ENCODE measurements around the gene APOH.

The APOH gene

GRCh38 chr17:66167189-66167815 lies 61.9 kb downstream of the APOH start:
- Histone ChIP-seq H2BK15ac (replicated peaks; ENCODE audit: low read depth) (no peak overlapping the region), H2BK120ac (ENCODE audit: low read depth, low read length) (no peak overlapping the region), H3K79me1 (ENCODE audit: low read length) (no peaks in the 10 kb centered on the region), H4K5ac (ENCODE audit: low read length) (no peak overlapping the region), H3K4me2 (ENCODE audit: low read length) (no peak overlapping the region), H3K9ac (ENCODE audit: low read length) (no peak overlapping the region), H2BK5ac (ENCODE audit: low read length) (no peak overlapping the region), H3K23ac (ENCODE audit: low read length) (no peak overlapping the region), H3K27me3 (ENCODE audit: insufficient read depth, low read length, poor library complexity) (no peaks in the 10 kb centered on the region), H3K18ac (ENCODE audit: low read length) (no peak overlapping the region), H3K27ac (ENCODE audit: low read depth, low read length) (no peak overlapping the region), H3K79me2 (ENCODE audit: control insufficient read depth, insufficient read depth, low read length) (no peaks in the 10 kb centered on the region), H3K56ac (ENCODE audit: low read length) (no peak overlapping the region), H2AK5ac (ENCODE audit: low read length) (no peak overlapping the region), H3K4ac (ENCODE audit: low read depth, low read length) (no peak overlapping the region), H3K4me3 (ENCODE audit: low read length) (no peak overlapping the region), H3K4me1 (ENCODE audit: control insufficient read depth, low read depth, low read length) (no peaks in the 10 kb centered on the region), H3K36me3 (ENCODE audit: control insufficient read depth, insufficient read depth, low read length) (no peaks in the 10 kb centered on the region), H4K8ac (ENCODE audit: low read depth, low read length) (no peak overlapping the region)
- WGBS (ENCODE audit: extremely low coverage, insufficient coverage, low lambda C conversion rate): no CpG with 5 or more reads among the region's 5 CpGs
- DNase-seq: no peak

- Histone ChIP-seq H3K4me1 (ENCODE audit: control insufficient read depth, low read depth, low read length) (no peaks in the 10 kb centered on the region), H2BK120ac (ENCODE audit: low read depth, low read length) (no peak overlapping the region)
Observed at GRCh38 chr17:66165537-66166123, 63.6 kb downstream of the APOH start.

More at GRCh38 chr17:66165537-66166123, 63.6 kb downstream of the APOH start:
- H3K79me1 ChIP-seq (ENCODE audit: low read length): no peaks in the 10 kb centered on the region
- no peaks in the 10 kb centered on the region for H3K27me3 ChIP-seq (ENCODE audit: insufficient read depth, low read length, poor library complexity)
- no peak overlapping the region for H3K27ac ChIP-seq (ENCODE audit: low read depth, low read length)
- H4K5ac ChIP-seq (ENCODE audit: low read length): no peak overlapping the region
- no peak overlapping the region for H3K4ac ChIP-seq (ENCODE audit: low read depth, low read length)
- no peak overlapping the region for H4K8ac ChIP-seq (ENCODE audit: low read depth, low read length)
- H2BK5ac ChIP-seq (ENCODE audit: low read length): no peak overlapping the region
- no peak overlapping the region for H2BK15ac ChIP-seq (replicated peaks; ENCODE audit: low read depth)
- DNase-seq: peak; percentile 54
- H3K36me3 ChIP-seq (ENCODE audit: control insufficient read depth, insufficient read depth, low read length): no peaks in the 10 kb centered on the region
- no peak overlapping the region for H3K4me2 ChIP-seq (ENCODE audit: low read length)
- H3K9ac ChIP-seq (ENCODE audit: low read length): no peak overlapping the region
- no peak overlapping the region for H3K23ac ChIP-seq (ENCODE audit: low read length)
- H2AK5ac ChIP-seq (ENCODE audit: low read length): no peak overlapping the region
- no peaks in the 10 kb centered on the region for H3K79me2 ChIP-seq (ENCODE audit: control insufficient read depth, insufficient read depth, low read length)
- no peak overlapping the region for H3K56ac ChIP-seq (ENCODE audit: low read length)
- no peak overlapping the region for H3K4me3 ChIP-seq (ENCODE audit: low read length)
- H3K18ac ChIP-seq (ENCODE audit: low read length): no peak overlapping the region

Small RNA genes within 50 kb of the gene (small RNA-seq; reads per million reads assigned to genes)
- gene RNA5SP444 (ENCODE audit: insufficient read depth): 2.3 reads per million, percentile 28 among the genes with 10 or more reads in this experiment
